ENCODE results near the gene IDH3B. TPM values are rescaled to one million over a fixed set of nuclear protein-coding genes. Genes with fewer than 3 reads are reported as not detected.

Gene IDH3B
- total and polyA plus RNA-seq, 2 of the 13 experiments (the other 11 are each of a cell fraction or from before 2014, with no cell fraction given), result 215 to 254 TPM

GRCh38 chr20:2657241-2657640, 6.8 kb downstream of the IDH3B start (continued):
- TF ChIP-seq ZNF646 (CRISPR knock-in tag; IDR thresholded peaks at IDR 0.05) (no peak), NONO (IDR thresholded peaks at IDR 0.05) (no peak), NONO (CRISPR knock-in tag; conservative IDR thresholded peaks at IDR 0.05) (no peak), KDM1A (CRISPR knock-in tag; IDR thresholded peaks at IDR 0.05) (no peak), AGO2 (optimal IDR thresholded peaks at IDR 0.05; ENCODE audit: low read depth, low read length) (peak; percentile 56), MIXL1 (CRISPR knock-in tag; IDR thresholded peaks at IDR 0.05) (no peak), RFXANK (CRISPR knock-in tag; IDR thresholded peaks at IDR 0.05) (no peak), YEATS4 (CRISPR knock-in tag; IDR thresholded peaks at IDR 0.05; ENCODE audit: borderline replicate concordance) (no peak), SOX5 (CRISPR knock-in tag; IDR thresholded peaks at IDR 0.05; ENCODE audit: borderline replicate concordance) (no peak)

All from HepG2 (cell line).